Vagina (tissue), 2 donors: Measurements from ENCODE around the gene OOSP2.

Experiments
- CTCF ChIP-seq, 3 experiments: fragments of 450-650 bp in 2 of 3; fragments of 200-600 bp in 1 of 3; sonication (generic) in 1 of 3; IDR thresholded peaks; one replicate each; pipeline ENCODE4 v1.5.1; 2017 to 2019; ENCODE audit warnings: antibody characterized with exemption in 3 of 3, mild to moderate bottlenecking in 2 of 3, moderate library complexity in 2 of 3
- POLR2AphosphoS5 ChIP-seq, 2 donors: sonication (generic); formaldehyde crosslinking; IDR thresholded peaks; one replicate each; pipeline ENCODE4 v1.9.0; 2017; ENCODE audit warnings: antibody characterized with exemption in 2 of 2, mild to moderate bottlenecking in 2 of 2, low read depth in 1 of 2; ENCODE audit not compliant: insufficient read depth in 1 of 2

- no peak for TF ChIP-seq CTCF (IDR thresholded peaks at IDR 0.05)
- TF ChIP-seq POLR2AphosphoS5 (IDR thresholded peaks at IDR 0.05; ENCODE audit: insufficient read depth in 1 of 2, low read depth in 1 of 2), result no peak
Observed at GRCh38 chr11:60064111-60064510, 23.9 kb downstream of the OOSP2 start.
